Activated CD8-positive, alpha-beta memory T cell treated with anti-CD3 and anti-CD28 coated beads for 24 hours (primary cell): ENCODE measurements around the gene FYB2.

ENCODE experiments used
- DNase-seq: peaks from one replicate; pipeline ENCODE4 v3.0.0-alpha.2; 2020

FYB2 gene

GRCh38 chr1:56834137-56834900 is 15.1 kb upstream of the FYB2 start:
- DNase-seq: no peak

- no peak for DNase-seq
Measured at GRCh38 chr1:56833088-56833487, 13.9 kb upstream of the FYB2 start.

- DNase-seq: peak; percentile 84
Measured at GRCh38 chr1:56831871-56832693, 12.9 kb upstream of the FYB2 start.

- no peak for DNase-seq
Measured at GRCh38 chr1:56830052-56830451, 10.8 kb upstream of the FYB2 start.

- no peak for DNase-seq
Measured at GRCh38 chr1:56827711-56828110, 8.5 kb upstream of the FYB2 start.

- no peak for DNase-seq
Measured at GRCh38 chr1:56825436-56825835, 6.2 kb upstream of the FYB2 start.

GRCh38 chr1:56824938-56825337 is 5.7 kb upstream of the FYB2 start:
- DNase-seq: no peak

GRCh38 chr1:56824271-56824670 is 5.1 kb upstream of the FYB2 start:
- no peak for DNase-seq

- no peak for DNase-seq
Measured at GRCh38 chr1:56821462-56821797, 2.2 kb upstream of the FYB2 start.

GRCh38 chr1:56820755-56821461 is 1.7 kb upstream of the FYB2 start:
- DNase-seq: peak; percentile 84

- no peak for DNase-seq
Measured at GRCh38 chr1:56817716-56818463, 1.3 kb downstream of the FYB2 start.

- DNase-seq: no peak
Measured at GRCh38 chr1:56816909-56817308, 2.3 kb downstream of the FYB2 start.

GRCh38 chr1:56816264-56816663 is 2.9 kb downstream of the FYB2 start:
- no peak for DNase-seq

- DNase-seq: no peak
Measured at GRCh38 chr1:56814205-56814604, 5.0 kb downstream of the FYB2 start.

- no peak for DNase-seq
Measured at GRCh38 chr1:56811331-56811730, 7.9 kb downstream of the FYB2 start.

- DNase-seq: no peak
Measured at GRCh38 chr1:56808410-56808809, 10.8 kb downstream of the FYB2 start.

GRCh38 chr1:56806804-56807203 is 12.4 kb downstream of the FYB2 start:
- no peak for DNase-seq

- DNase-seq: no peak
Measured at GRCh38 chr1:56803561-56804156, 15.5 kb downstream of the FYB2 start.

- no peak for DNase-seq
Measured at GRCh38 chr1:56799605-56800400, 19.4 kb downstream of the FYB2 start.

- no peak for DNase-seq
Measured at GRCh38 chr1:56798053-56798471, 21.1 kb downstream of the FYB2 start.

- DNase-seq: no peak
Measured at GRCh38 chr1:56797065-56797685, 22.0 kb downstream of the FYB2 start.
